ENCODE results near the gene TPSD1.

- TF ChIP-seq CTCF (IDR thresholded peaks at IDR 0.05; ENCODE audit: insufficient read depth, low read depth, low read length) (no peak), EZH2 (IDR thresholded peaks at IDR 0.05; ENCODE audit: insufficient read depth, low read length) (no peak)
These were observed 4.3 kb downstream of the TPSD1 start for GRCh38 chr16:1260101-1260680.

Data from astrocyte (in vitro differentiated cells and primary cell).